DOHH2 (cell line): Measurements from ENCODE around the gene PDLIM1.

Experiments
- H3F3A ChIP-seq: fragments of 200-600 bp; sonication (generic), shearing (Covaris generic); 2 replicates; pipeline ENCODE4 v1.6.0; 2016; ENCODE audit warnings: antibody characterized with exemption, mild to moderate bottlenecking; ENCODE audit not compliant: control insufficient read depth, insufficient read depth
- H3K27ac ChIP-seq: fragments of 200-600 bp; sonication (generic); 2 replicates; pipeline ENCODE4 v1.5.1; 2014; ENCODE audit warnings: low read depth, mild to moderate bottlenecking, low read length, moderate library complexity
- H3K27me3 ChIP-seq: fragments of 200-600 bp; sonication (generic); 2 replicates; pipeline ENCODE4 v1.6.1; 2014; ENCODE audit warnings: mild to moderate bottlenecking, low read length, mixed read lengths; ENCODE audit not compliant: control insufficient read depth
- H3K36me3 ChIP-seq: fragments of 200-600 bp; sonication (generic); 2 replicates; pipeline ENCODE4 v1.6.1; 2014; ENCODE audit warnings: mild to moderate bottlenecking, low read length, moderate library complexity, mixed read lengths; ENCODE audit not compliant: control insufficient read depth
- H3K4me1 ChIP-seq: fragments of 200-600 bp; sonication (generic); 2 replicates; pipeline ENCODE4 v1.6.1; 2014; ENCODE audit warnings: mild to moderate bottlenecking, low read length, mixed read lengths; ENCODE audit not compliant: control insufficient read depth
- H3K4me2 ChIP-seq: fragments of 200-600 bp; sonication (generic); 2 replicates; pipeline ENCODE4 v1.6.0; 2014; ENCODE audit warnings: mild to moderate bottlenecking, low read length, moderate library complexity
- H3K4me3 ChIP-seq: fragments of 200-600 bp; sonication (generic); 2 replicates; pipeline ENCODE4 v1.5.1; 2014; ENCODE audit warnings: mild to moderate bottlenecking, low read length, mixed read lengths
- H3K79me2 ChIP-seq: fragments of 200-600 bp; sonication (generic); 2 replicates; pipeline ENCODE4 v1.6.1; 2014; ENCODE audit warnings: mild to moderate bottlenecking, low read length, mixed read lengths; ENCODE audit not compliant: control insufficient read depth
- H3K9me2 ChIP-seq: fragments of 200-600 bp; sonication (generic); replicated peaks from 2 replicates; pipeline ENCODE4 v1.6.1; 2014; ENCODE audit warnings: mild to moderate bottlenecking, low read length, mixed read lengths; ENCODE audit not compliant: control insufficient read depth
- H3K9me3 ChIP-seq: fragments of 200-600 bp; sonication (generic); 2 replicates; pipeline ENCODE4 v1.6.1; 2014; ENCODE audit warnings: antibody characterized with exemption, low read length, mixed read lengths; ENCODE audit not compliant: control insufficient read depth, insufficient read depth
- H4K20me1 ChIP-seq: fragments of 200-600 bp; sonication (generic); 2 replicates; pipeline ENCODE4 v1.6.0; 2014; ENCODE audit warnings: low read depth, mild to moderate bottlenecking, antibody characterized with exemption, low read length, moderate library complexity; ENCODE audit not compliant: control insufficient read depth, insufficient read depth
- EZH2phosphoT487 ChIP-seq: fragments of 200-600 bp; sonication (generic); IDR thresholded peaks from 2 replicates; pipeline ENCODE4 v1.6.1; 2017; ENCODE audit warnings: borderline replicate concordance, mild to moderate bottlenecking, antibody characterized with exemption, low read length, moderate library complexity, mixed read lengths
- TF ChIP-seq, protein P1 (sequence below): fragments of 200-600 bp; sonication (generic); IDR thresholded peaks from one replicate; pipeline ENCODE4 v1.5.1; 2014; ENCODE audit warnings: antibody characterized with exemption, mild to moderate bottlenecking, low read depth, low read length; ENCODE audit not compliant: poor library complexity, severe bottlenecking

PDLIM1 gene

DNA sequence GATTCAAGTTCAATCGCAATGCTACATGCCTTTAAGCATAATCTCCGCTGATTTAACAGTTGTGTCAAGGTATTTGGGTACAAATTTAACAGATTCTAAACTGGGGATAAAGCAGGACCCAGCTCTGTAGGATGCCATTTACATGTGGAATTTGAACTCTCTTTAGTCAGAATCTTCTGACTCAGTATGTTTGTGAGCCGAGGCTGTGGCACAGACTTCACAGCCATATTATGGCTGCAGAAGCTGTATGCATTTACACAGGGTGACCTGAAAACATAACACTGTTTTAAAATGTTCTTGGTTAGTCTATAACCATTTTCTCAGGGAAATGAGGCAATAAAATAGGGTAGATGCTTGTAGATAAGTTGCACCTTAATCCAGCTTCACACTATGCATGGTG lies 8.7 kb downstream of the PDLIM1 start:
- Histone ChIP-seq H3K4me2 (no peak overlapping the region), H3K4me1 (peaks cover 27% of the 10 kb centered on the region), H3K9me3 (no peaks in the 10 kb centered on the region), H3F3A (peaks cover 3% of the 10 kb centered on the region; the same call in 1 of the 2 replicates), H3K36me3 (peaks cover 7% of the 10 kb centered on the region), H3K79me2 (peaks cover 94% of the 10 kb centered on the region), H3K27me3 (no peaks in the 10 kb centered on the region), H4K20me1 (peaks cover 12% of the 10 kb centered on the region; the same call in 1 of the 2 replicates), H3K4me3 (no peak overlapping the region), H3K9me2 (no peaks in the 10 kb centered on the region), H3K27ac (no peak overlapping the region)
- TF ChIP-seq, protein P1, sequence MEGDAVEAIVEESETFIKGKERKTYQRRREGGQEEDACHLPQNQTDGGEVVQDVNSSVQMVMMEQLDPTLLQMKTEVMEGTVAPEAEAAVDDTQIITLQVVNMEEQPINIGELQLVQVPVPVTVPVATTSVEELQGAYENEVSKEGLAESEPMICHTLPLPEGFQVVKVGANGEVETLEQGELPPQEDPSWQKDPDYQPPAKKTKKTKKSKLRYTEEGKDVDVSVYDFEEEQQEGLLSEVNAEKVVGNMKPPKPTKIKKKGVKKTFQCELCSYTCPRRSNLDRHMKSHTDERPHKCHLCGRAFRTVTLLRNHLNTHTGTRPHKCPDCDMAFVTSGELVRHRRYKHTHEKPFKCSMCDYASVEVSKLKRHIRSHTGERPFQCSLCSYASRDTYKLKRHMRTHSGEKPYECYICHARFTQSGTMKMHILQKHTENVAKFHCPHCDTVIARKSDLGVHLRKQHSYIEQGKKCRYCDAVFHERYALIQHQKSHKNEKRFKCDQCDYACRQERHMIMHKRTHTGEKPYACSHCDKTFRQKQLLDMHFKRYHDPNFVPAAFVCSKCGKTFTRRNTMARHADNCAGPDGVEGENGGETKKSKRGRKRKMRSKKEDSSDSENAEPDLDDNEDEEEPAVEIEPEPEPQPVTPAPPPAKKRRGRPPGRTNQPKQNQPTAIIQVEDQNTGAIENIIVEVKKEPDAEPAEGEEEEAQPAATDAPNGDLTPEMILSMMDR = no peak
- no peak for TF ChIP-seq EZH2phosphoT487

DNA sequence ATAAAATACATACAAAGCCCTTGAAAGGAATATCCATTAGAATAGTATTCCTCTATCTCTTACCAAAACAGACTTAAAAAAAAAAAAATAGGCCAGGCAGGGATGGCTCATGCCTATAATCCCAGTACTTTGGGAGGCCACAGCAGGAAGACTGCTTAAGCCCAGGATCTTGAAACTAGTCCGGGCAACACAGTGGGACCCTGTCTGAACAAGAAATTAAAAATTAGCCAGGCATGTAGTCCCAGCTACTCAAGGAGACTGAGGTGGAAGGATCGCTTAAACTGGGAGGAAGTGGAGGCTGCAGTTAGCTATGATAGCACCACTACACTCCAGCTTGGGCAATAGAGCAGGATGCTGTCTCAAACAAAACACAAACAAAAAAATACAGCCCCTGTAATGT lies 9.6 kb downstream of the PDLIM1 start:
- no peak overlapping the region for H3K27ac ChIP-seq
- H3K4me3 ChIP-seq = no peak overlapping the region
- peaks cover 20% of the 10 kb centered on the region for H3K4me1 ChIP-seq
- no peaks in the 10 kb centered on the region for H3K9me2 ChIP-seq
- no peaks in the 10 kb centered on the region for H3K36me3 ChIP-seq
- no peaks in the 10 kb centered on the region for H3K9me3 ChIP-seq
- H3F3A ChIP-seq = peaks cover 3% of the 10 kb centered on the region; the same call in 1 of the 2 replicates
- H4K20me1 ChIP-seq = peaks cover 10% of the 10 kb centered on the region; the same call in 1 of the 2 replicates
- no peak overlapping the region for H3K4me2 ChIP-seq
- H3K79me2 ChIP-seq = peaks cover 94% of the 10 kb centered on the region
- no peaks in the 10 kb centered on the region for H3K27me3 ChIP-seq
- TF ChIP-seq, protein P1 = no peak
- TF ChIP-seq EZH2phosphoT487 = no peak

DNA sequence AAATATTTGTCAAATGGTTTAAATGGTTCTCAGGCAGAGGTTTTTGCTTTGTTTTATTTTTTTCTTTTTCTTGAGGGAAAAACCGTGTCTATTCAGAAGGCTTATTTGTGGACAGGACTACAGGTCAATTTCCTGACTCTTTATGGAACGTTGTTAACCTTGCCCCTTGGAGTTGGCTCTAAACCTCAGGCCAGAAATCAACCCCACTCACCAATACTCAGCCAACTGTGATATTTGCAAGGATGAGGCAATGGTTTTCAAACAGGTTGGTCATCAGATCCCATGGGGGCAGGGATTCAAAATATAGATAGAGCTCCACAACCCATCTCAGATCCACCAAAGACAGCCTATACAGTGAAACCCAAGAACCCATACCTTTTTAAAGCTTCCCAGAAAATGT lies 10.2 kb downstream of the PDLIM1 start:
- Histone ChIP-seq H3K4me1 (peaks cover 20% of the 10 kb centered on the region), H3K27ac (no peak overlapping the region), H3K79me2 (peaks cover 94% of the 10 kb centered on the region), H3K27me3 (no peaks in the 10 kb centered on the region), H3F3A (peaks cover 3% of the 10 kb centered on the region; the same call in 1 of the 2 replicates), H3K36me3 (no peaks in the 10 kb centered on the region), H3K4me2 (no peak overlapping the region), H4K20me1 (peaks cover 10% of the 10 kb centered on the region; the same call in 1 of the 2 replicates), H3K9me3 (no peaks in the 10 kb centered on the region), H3K4me3 (no peak overlapping the region), H3K9me2 (no peaks in the 10 kb centered on the region)
- TF ChIP-seq, protein P1 = no peak
- no peak for TF ChIP-seq EZH2phosphoT487
